GM12878 (cell line): ENCODE measurements around the gene GOSR2. TPM values are rescaled to one million over a fixed set of nuclear protein-coding genes. Genes with fewer than 3 reads are reported as not detected.

Experiments used
- ATAC-seq: fragments of 200-7000 bp; cut with Tn5 transposase; 3 replicates; pipeline ENCODE4 v1.9.1; 2020; ENCODE audit warnings: mild to moderate bottlenecking, moderate library complexity
- BruUV-seq: library from RNA; stranded (reverse); fragments of 400-500 nt; replicated peaks from 2 replicates; lab custom pipeline; 2021; lab: Mats Ljungman, UMichigan
- CTCF ChIA-PET: fragments of 300-600 bp; sonication (Branson Sonifier 250); formaldehyde crosslinking; extraction: SDS; loops from one replicate; lab custom pipeline; 2021; ENCODE audit warnings: inconsistent platforms; lab: Yijun Ruan, JAX
- POLR2A ChIA-PET: fragments of 350-600 bp; formaldehyde crosslinking; extraction: SDS; loops from one replicate; lab custom pipeline; 2021; ENCODE audit warnings: inconsistent platforms; lab: Charles Lee
- RAD21 ChIA-PET: fragments of 300-600 bp; sonication (Branson Sonifier 250); formaldehyde crosslinking; loops from one replicate; lab custom pipeline; 2023; ENCODE audit warnings: antibody characterized with exemption; ENCODE audit not compliant: unreplicated experiment; lab: Charles Lee
- SMC1A ChIA-PET: fragments of 300-600 bp; sonication (Branson Sonifier 250); formaldehyde crosslinking; loops from one replicate; lab custom pipeline; 2023; ENCODE audit not compliant: unreplicated experiment, uncharacterized antibody; lab: Charles Lee
- DNase-seq: peaks from one replicate; pipeline ENCODE4 v3.0.0-alpha.2; 2011; ENCODE audit warnings: low read depth, low spot score
- FAIRE-seq: peaks from 3 replicates; lab custom pipeline; 2011; peaks lifted over from hg19 to GRCh38; lab: Jason Lieb, UNC
- H2AFZ ChIP-seq: 2 replicates; pipeline ENCODE4 v1.6.0; 2011; ENCODE audit warnings: low read depth, low read length, control low read depth; ENCODE audit not compliant: control insufficient read depth
- H3K27ac ChIP-seq: 2 replicates; pipeline ENCODE4 v1.5.1; 2011; ENCODE audit warnings: control low read depth; ENCODE audit not compliant: control insufficient read depth, insufficient read depth
- H3K27me3 ChIP-seq, 2 experiments: replicated peaks in 1 of 2; 2 replicates each; pipeline versions ENCODE4 v1.6.0 to v1.6.1; 2011; ENCODE audit warnings: low read length in 1 of 2; ENCODE audit not compliant: control insufficient read depth in 2 of 2, insufficient read depth in 2 of 2
- H3K36me3 ChIP-seq, 2 experiments: 2 replicates each; pipeline ENCODE4 v1.5.1; 2011; ENCODE audit warnings: low read length in 1 of 2; ENCODE audit not compliant: control insufficient read depth in 2 of 2, insufficient read depth in 2 of 2
- H3K4me1 ChIP-seq: 2 replicates; pipeline ENCODE4 v1.6.1; 2011; ENCODE audit warnings: mild to moderate bottlenecking, low read length, moderate library complexity, mixed read lengths; ENCODE audit not compliant: control insufficient read depth, insufficient read depth
- H3K4me2 ChIP-seq: 2 replicates; pipeline ENCODE4 v1.6.0; 2011; ENCODE audit warnings: control low read depth; ENCODE audit not compliant: control insufficient read depth, insufficient read depth
- H3K4me3 ChIP-seq: fragments of 200-600 bp; sonication (generic); 2 replicates; pipeline ENCODE4 v1.5.1; 2016
- H3K79me2 ChIP-seq: 2 replicates; pipeline ENCODE4 v1.6.0; 2011; ENCODE audit warnings: low read length; ENCODE audit not compliant: control insufficient read depth, insufficient read depth
- H3K9ac ChIP-seq: 2 replicates; pipeline ENCODE4 v1.8.0; 2011; ENCODE audit warnings: low read length, control low read depth, mixed read lengths; ENCODE audit not compliant: control insufficient read depth, insufficient read depth
- H3K9me3 ChIP-seq: replicated peaks from 3 replicates; pipeline ENCODE4 v1.5.1; 2011; ENCODE audit warnings: mild to moderate bottlenecking, low read length; ENCODE audit not compliant: control insufficient read depth, insufficient read depth
- H4K20me1 ChIP-seq: 2 replicates; pipeline ENCODE4 v1.6.0; 2011; ENCODE audit not compliant: control insufficient read depth, insufficient read depth
- PAX5 ChIP-seq: IDR thresholded peaks from 2 replicates; pipeline ENCODE4 v1.6.1; 2011; ENCODE audit warnings: low read depth, low read length, borderline replicate concordance
- RBBP5 ChIP-seq: fragments of 200-600 bp; sonication (generic); conservative IDR thresholded peaks from 2 replicates; pipeline ENCODE4 v1.6.1; 2016
- RELB ChIP-seq: fragments of 450-650 bp; IDR thresholded peaks from 2 replicates; pipeline ENCODE4 v1.6.1; 2017; ENCODE audit warnings: low read depth, mild to moderate bottlenecking, moderate library complexity
- RFX5 ChIP-seq: IDR thresholded peaks from 2 replicates; pipeline ENCODE4 v1.6.1; 2011; ENCODE audit warnings: low read depth, low read length, improper control_type of control experiment
- TBL1XR1 ChIP-seq: IDR thresholded peaks from 2 replicates; pipeline ENCODE4 v1.6.1; 2012; ENCODE audit warnings: low read depth, low read length, improper control_type of control experiment
- ZNF592 ChIP-seq: fragments of 450-650 bp; IDR thresholded peaks from 2 replicates; pipeline ENCODE4 v1.6.1; 2017; ENCODE audit warnings: mild to moderate bottlenecking, moderate library complexity
- WGBS: methylation state at CpG from one replicate; pipeline ENCODE4 v1.1.6; 2016; ENCODE audit warnings: low lambda C conversion rate; ENCODE audit not compliant: insufficient replicate concordance, insufficient coverage; ENCODE audit errors: missing lambda C conversion rate; 5-methylcytosine and 5-hydroxymethylcytosine counted together
- in situ Hi-C: fragments of 300-500 bp; cut with MboI; formaldehyde crosslinking; loops from 9 replicates; pipeline ENCODE4 v1.14.3; 2018; ENCODE audit warnings: mixed read lengths
- intact Hi-C: fragments of 100-400 bp; cut with micrococcal nuclease; formaldehyde crosslinking; loops from one replicate; pipeline ENCODE4 v1.14.2; 2022; ENCODE audit not compliant: unreplicated experiment
- polyA plus RNA-seq, 11 experiments: library from polyadenylated mRNA; depleted of rRNA in 4 of 11; unstranded in 6 of 11; stranded (reverse) in 5 of 11; fragments of >200 nt; fragmentation: Nextera tagmentation in 4 of 11; fragmentation: Illumina TruSeq in 1 of 11; extraction: Ambion mirVana in 4 of 11; extraction: Trizol in 1 of 11; gene quantifications; 1 replicate in 1 of 11; 2 replicates in 10 of 11; pipeline versions ENCODE4 v1.2.1 to v1.2.3, GENCODE V29; 2011 to 2016; ENCODE audit warnings: inconsistent platforms in 2 of 11, missing spikeins in 2 of 11, low read depth in 1 of 11
- total RNA-seq, 4 experiments: library from RNA; depleted of rRNA in 3 of 4; stranded (reverse); fragments of >200 nt in 3 of 4; fragmentation: Illumina TruSeq in 1 of 4; extraction: Trizol in 1 of 4; gene quantifications; 2 replicates each; pipeline versions ENCODE4 v1.2.1 to v1.2.3, GENCODE V29; 2013 to 2021

The GOSR2 gene
- total and polyA plus RNA-seq, 10 of the 15 experiments (the other 5 are each of a cell fraction or from before 2014, with no cell fraction given), result 30.1 to 64.5 (median 47.0) TPM

- FAIRE-seq, result no peak
- RAD21 ChIA-PET, result no interaction called here
These were observed 41.9 kb upstream of the GOSR2 start for GRCh38 chr17:46881015-46881414.

GRCh38 chr17:46882666-46883065, 40.3 kb upstream of the GOSR2 start:
- H3K27me3 ChIP-seq, result no peaks in the 10 kb centered on the region
- FAIRE-seq, result no peak
- no peak overlapping the region for H3K4me3 ChIP-seq
- ATAC-seq, result no peak
- BruUV-seq, result no TSS peak
- intact Hi-C loops (no loop called here), in situ Hi-C loops (no loop called here)
- no peaks in the 10 kb centered on the region for H3K36me3 ChIP-seq
- no peaks in the 10 kb centered on the region for H3K9me3 ChIP-seq
- H3K9ac ChIP-seq, result no peak overlapping the region
- H3K79me2 ChIP-seq, result no peaks in the 10 kb centered on the region
- POLR2A ChIA-PET, result no interaction called here
- H3K27ac ChIP-seq, result no peak overlapping the region
- no peak overlapping the region for H2AFZ ChIP-seq
- RAD21 ChIA-PET, result no interaction called here
- H4K20me1 ChIP-seq, result no peaks in the 10 kb centered on the region; the same call in 1 of the 2 replicates
- 53% methylated on average over 8 of the region's 8 CpGs for WGBS
- H3K4me1 ChIP-seq, result no peaks in the 10 kb centered on the region
- CTCF ChIA-PET, result no interaction called here
- SMC1A ChIA-PET, result no interaction called here
- H3K4me2 ChIP-seq, result no peak overlapping the region
- no peak for DNase-seq
- no peak for TF ChIP-seq TBL1XR1
- no peak for TF ChIP-seq ZNF592
- no peak for TF ChIP-seq PAX5
- TF ChIP-seq RFX5, result no peak
- TF ChIP-seq RELB, result no peak

More at GRCh38 chr17:46881015-46881414, 41.9 kb upstream of the GOSR2 start:
- Histone ChIP-seq H2AFZ (no peak overlapping the region), H3K27me3 (no peaks in the 10 kb centered on the region), H3K27ac (no peak overlapping the region), H3K9me3 (no peaks in the 10 kb centered on the region), H3K4me2 (no peak overlapping the region)
- WGBS, result 0% methylated on average over 5 of the region's 5 CpGs
- DNase-seq, result no peak
- intact Hi-C loops, result no loop called here
- TF ChIP-seq RBBP5, result no peak
- TF ChIP-seq, all 136 proteins: peak for 0
- ATAC-seq, result no peak
- no peak overlapping the region for H3K9ac ChIP-seq
- H3K36me3 ChIP-seq, result no peaks in the 10 kb centered on the region
- H3K79me2 ChIP-seq, result no peaks in the 10 kb centered on the region
- SMC1A ChIA-PET, result no interaction called here
- POLR2A ChIA-PET, result no interaction called here
- BruUV-seq, result no TSS peak
- in situ Hi-C loops, result no loop called here
- no peaks in the 10 kb centered on the region for H3K4me1 ChIP-seq
- no peak overlapping the region for H3K4me3 ChIP-seq
- H4K20me1 ChIP-seq, result no peaks in the 10 kb centered on the region; the same call in 1 of the 2 replicates
- CTCF ChIA-PET, result no interaction called here
